Measurements from ENCODE around the gene ATP1A4.

Gene ATP1A4

GRCh38 chr1:160204526-160205241, 53.3 kb downstream of the ATP1A4 start:
- DNase-seq (ENCODE audit: low read depth in 4 of 4, low spot score in 1 of 4): no peak

DNA sequence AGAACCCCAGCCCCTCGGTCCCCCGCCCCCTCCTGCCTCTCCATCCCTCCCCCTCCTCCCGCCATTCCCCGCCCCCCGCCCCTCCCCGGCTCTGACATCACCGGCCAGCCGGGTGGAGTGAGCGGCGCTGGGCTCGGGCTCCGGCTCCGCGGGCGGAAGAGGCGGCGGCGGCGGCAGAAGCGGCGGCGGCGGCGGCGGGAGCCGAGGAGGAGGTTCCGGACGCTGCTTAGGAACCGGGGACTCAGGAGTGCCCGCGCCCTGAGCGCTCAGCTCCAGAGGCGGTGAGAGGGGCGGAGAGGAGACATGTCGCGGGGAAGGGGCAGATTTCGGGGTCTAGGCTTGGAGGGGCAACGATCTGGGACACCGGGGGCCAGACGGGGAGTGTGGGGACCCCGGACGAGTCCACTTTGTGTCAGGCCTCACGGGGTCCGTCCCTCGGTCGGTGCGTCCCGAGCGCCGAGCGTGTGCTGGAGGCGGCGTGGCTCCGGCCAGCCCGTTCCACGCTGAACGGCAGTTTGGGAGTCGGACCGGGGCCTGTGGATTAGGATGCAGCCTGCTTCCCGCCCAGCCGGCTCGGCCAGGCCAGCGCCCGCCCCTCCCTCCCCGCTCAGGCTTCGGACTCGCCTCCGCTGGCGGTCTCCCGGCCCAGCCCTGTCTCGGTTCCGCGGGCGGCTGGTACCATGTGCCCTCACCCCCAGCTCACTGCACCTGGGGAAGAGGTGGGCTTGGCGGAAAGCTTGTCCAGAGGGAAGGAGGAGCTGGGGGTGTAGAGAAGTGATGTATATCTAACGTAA, 54.0 kb downstream of the ATP1A4 start, which contains the start of gene PEA15:
Gene PEA15, plus strand, starts transcription at position 143 of the 794 bp plus-strand sequence. CDS start 6,161 bp downstream, outside the sequence.
- peak; percentile 37 to 64 (median 61) for DNase-seq (ENCODE audit: low read depth in 4 of 4, low spot score in 1 of 4)

GRCh38 chr1:160206036-160206389, 54.6 kb downstream of the ATP1A4 start:
- DNase-seq (ENCODE audit: low read depth in 4 of 4, low spot score in 1 of 4): peak in 2 of 4 experiments; percentile 20 to 47

DNA sequence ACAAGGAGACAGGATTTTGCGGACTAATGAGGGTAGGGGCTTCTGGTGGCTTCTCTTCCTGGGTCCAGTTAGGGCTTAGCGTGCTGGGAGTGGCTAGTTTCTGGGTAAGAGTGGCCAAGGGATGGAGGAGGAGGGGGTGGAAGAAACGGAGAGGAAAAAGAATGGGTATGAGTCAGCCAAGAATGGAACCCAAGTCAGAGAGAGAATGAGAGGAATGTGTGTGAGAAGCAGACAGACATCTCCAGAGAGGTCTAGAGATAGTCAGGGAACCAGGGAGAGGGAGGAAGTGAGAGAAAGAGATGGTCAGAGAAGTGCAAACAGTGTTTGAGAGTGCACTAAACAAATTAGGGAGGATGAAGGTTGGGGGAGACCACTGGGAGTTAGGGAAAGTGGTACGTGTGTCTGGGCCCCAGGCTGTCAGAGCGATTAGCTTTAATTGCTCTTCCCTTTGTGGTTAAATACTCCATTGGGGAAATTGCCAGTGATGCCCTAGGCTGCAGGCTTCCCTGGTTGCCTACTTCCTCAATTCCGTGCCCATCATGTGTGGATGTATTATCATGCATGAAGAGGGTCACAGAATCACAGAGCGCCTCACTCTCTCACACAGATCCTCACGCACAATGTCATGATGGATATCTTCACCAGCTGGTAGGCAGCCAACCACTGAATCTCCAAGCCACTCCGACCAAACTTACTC, 55.2 kb downstream of the ATP1A4 start:
- DNase-seq (ENCODE audit: low read depth in 4 of 4, low spot score in 1 of 4): no peak

- DNase-seq (ENCODE audit: low read depth in 4 of 4, low spot score in 1 of 4): no peak
Observed at GRCh38 chr1:160207118-160207650, 55.8 kb downstream of the ATP1A4 start.

- DNase-seq (ENCODE audit: low read depth in 4 of 4, low spot score in 1 of 4): no peak
Observed at GRCh38 chr1:160207771-160208556, 56.6 kb downstream of the ATP1A4 start.

DNA sequence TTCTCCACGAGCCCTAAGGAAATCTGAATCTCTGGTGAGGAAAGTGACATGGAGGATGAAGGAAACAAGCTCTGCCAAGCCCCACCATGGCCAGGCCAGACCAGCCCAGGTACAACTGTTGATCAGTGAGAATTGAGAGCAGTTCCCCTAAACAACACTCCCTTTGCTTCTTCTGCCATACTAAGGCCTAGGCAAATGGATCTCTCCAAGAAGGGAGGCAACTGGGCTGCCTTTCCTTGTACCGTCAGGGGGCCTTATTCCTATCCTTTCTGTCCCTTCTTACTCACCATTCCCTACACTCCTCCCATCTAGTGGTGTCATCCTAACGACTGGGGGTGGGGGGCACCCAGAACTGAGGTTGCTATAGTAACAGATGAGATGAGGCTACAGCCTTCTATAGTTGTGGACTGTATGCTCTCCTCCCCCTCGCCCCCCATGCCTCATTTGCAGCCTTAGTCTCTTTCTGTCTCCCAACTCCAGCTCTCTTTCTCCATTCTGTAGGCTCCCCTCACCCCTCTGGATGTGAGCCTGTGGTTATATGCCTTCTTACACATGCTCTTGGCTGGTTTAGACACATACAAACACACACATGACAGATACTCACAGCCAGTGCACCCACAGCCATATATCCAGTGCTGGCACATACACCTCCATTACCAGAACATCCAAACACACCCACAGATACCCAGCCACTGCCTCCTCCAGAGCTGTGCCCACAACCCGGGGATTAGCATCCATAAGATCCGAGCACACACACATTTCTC, 57.3 kb downstream of the ATP1A4 start:
- no peak for DNase-seq (ENCODE audit: low read depth in 4 of 4, low spot score in 1 of 4)

GRCh38 chr1:160209321-160210046, 58.1 kb downstream of the ATP1A4 start:
- no peak for DNase-seq (ENCODE audit: low read depth in 4 of 4, low spot score in 1 of 4)

DNA sequence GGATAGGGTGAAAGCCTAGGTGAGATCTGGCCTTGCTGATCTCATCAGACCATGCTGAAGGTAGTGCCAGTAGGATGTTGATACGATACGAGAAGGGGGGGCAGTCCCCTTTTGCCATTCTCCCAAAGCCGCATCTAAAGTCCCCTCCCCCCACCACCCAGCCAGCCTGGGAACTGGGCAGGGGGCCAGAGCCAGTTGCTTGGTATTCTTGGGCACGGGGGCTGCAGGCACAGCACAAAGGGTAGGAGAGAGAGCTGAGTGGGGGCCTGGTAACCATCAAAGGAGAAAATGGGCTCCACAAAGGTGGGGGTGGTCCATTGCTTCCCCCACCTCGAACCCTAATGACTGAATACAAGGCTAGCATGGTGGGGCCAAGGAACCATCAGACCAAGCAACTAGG, 59.2 kb downstream of the ATP1A4 start:
- no peak for DNase-seq (ENCODE audit: low read depth in 4 of 4, low spot score in 1 of 4)

- DNase-seq (ENCODE audit: low read depth in 4 of 4, low spot score in 1 of 4): no peak
Observed at GRCh38 chr1:160211046-160211790, 59.8 kb downstream of the ATP1A4 start.

DNA sequence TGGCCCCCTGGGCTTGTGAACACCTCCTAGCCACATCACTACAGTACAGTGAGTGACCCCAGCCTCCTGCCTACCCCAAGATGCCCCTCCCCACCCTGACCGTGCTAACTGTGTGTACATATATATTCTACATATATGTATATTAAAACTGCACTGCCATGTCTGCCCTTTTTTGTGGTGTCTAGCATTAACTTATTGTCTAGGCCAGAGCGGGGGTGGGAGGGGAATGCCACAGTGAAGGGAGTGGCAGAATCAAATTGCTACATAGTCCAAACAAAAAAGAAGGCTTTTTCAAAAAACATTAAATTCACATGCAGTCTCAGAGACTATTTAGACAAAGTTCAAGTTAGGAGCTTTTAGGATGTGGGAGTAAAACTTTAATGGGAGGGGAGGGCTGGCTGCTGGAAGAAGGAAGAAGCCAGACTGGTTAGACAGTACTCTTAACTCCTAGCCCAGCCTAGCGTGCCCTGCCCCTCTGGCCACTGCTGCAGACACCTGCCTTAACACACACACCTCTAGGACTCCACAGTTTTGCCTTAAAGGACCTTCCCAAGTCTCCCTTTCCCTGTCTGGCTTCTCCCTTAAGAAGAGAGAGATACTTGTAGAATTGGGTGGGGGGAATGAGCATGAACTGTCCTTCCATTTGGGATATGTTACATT, 63.2 kb downstream of the ATP1A4 start:
- DNase-seq (ENCODE audit: low read depth in 4 of 4, low spot score in 1 of 4): no peak

GRCh38 chr1:160216301-160216700, 64.9 kb downstream of the ATP1A4 start:
- no peak for DNase-seq (ENCODE audit: low read depth in 4 of 4, low spot score in 1 of 4)

DNA sequence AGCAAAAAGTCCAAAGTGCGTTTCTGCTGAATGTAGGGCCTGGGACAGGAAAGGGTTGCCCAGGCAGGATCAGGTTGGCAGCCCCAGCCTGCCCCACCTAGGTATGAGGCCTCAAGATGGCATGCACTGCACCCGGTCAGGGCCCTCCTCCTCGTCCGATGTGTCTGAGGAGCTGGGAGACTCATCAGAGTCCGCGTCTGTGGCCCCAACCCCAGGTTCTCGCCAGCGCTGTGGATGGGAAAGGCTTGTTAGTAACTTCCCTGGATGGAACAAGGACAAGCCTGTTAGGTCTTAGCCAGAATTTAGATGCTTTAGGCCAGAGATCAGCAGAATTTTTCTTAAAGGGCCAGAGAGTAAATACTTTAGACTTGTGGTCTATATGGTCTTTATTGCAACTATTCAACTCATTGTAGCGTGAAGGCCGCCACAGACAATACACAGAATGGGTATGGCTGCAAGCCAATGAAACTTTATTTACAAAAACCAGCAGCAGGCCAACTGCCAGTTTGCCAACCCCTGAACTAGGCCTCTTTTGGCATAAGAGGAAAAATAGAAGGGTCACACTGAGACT, 66.2 kb downstream of the ATP1A4 start:
- DNase-seq (ENCODE audit: low read depth in 4 of 4, low spot score in 1 of 4): no peak

- no peak for DNase-seq (ENCODE audit: low read depth in 4 of 4, low spot score in 1 of 4)
Observed at GRCh38 chr1:160219062-160219929, 67.9 kb downstream of the ATP1A4 start.

- no peak for DNase-seq (ENCODE audit: low read depth in 4 of 4, low spot score in 1 of 4)
Observed at GRCh38 chr1:160220301-160220700, 68.9 kb downstream of the ATP1A4 start.

GRCh38 chr1:160221089-160221488, 69.7 kb downstream of the ATP1A4 start:
- DNase-seq (ENCODE audit: low read depth in 4 of 4, low spot score in 1 of 4): no peak

GRCh38 chr1:160222546-160222945, 71.1 kb downstream of the ATP1A4 start:
- no peak for DNase-seq (ENCODE audit: low read depth in 4 of 4, low spot score in 1 of 4)

Data from stimulated activated CD4-positive, alpha-beta T cell treated with anti-CD3 and anti-CD28 coated beads, Interleukin-1b, Interleukin-23, amount 100 ng/mL, for 24 hours (primary cell).